Vagina (tissue), 2 donors: ENCODE measurements around the gene DKK2. TPM values are rescaled to one million over a fixed set of nuclear protein-coding genes. Genes with fewer than 3 reads are reported as not detected.

Source experiments
- DNase-seq, 2 donors: peaks; one replicate each; pipeline ENCODE4 v3.0.0-alpha.2; 2017; ENCODE audit errors: extremely low spot score in 2 of 2
- H3K27ac ChIP-seq: fragments of 200-600 bp; sonication (generic); one replicate; pipeline ENCODE4 v1.5.1; 2019
- H3K27me3 ChIP-seq: fragments of 200-600 bp; sonication (generic); one replicate; pipeline ENCODE4 v1.5.1; 2019
- H3K36me3 ChIP-seq, 2 donors: fragments of 200-600 bp; sonication (generic); one replicate each; pipeline ENCODE4 v1.5.1; 2017 to 2019
- H3K4me1 ChIP-seq: fragments of 200-600 bp; sonication (generic); one replicate; pipeline ENCODE4 v1.5.1; 2019
- H3K4me3 ChIP-seq, 2 donors: fragments of 200-600 bp; sonication (generic); 1 replicate in 1 of 2; 2 replicates in 1 of 2; pipeline ENCODE4 v1.5.1; 2016 to 2019
- H3K9me3 ChIP-seq: fragments of 200-600 bp; sonication (generic); one replicate; pipeline ENCODE4 v1.5.1; 2019
- CTCF ChIP-seq, 3 experiments: fragments of 450-650 bp in 2 of 3; fragments of 200-600 bp in 1 of 3; sonication (generic) in 1 of 3; IDR thresholded peaks; one replicate each; pipeline ENCODE4 v1.5.1; 2017 to 2019; ENCODE audit warnings: antibody characterized with exemption in 3 of 3, mild to moderate bottlenecking in 2 of 3, moderate library complexity in 2 of 3
- POLR2A ChIP-seq, 2 donors: fragments of 450-650 bp; IDR thresholded peaks; one replicate each; pipeline ENCODE4 v1.6.1; 2017; ENCODE audit warnings: antibody characterized with exemption in 2 of 2, mild to moderate bottlenecking in 2 of 2, moderate library complexity in 2 of 2
- POLR2AphosphoS5 ChIP-seq, 2 donors: sonication (generic); formaldehyde crosslinking; IDR thresholded peaks; one replicate each; pipeline ENCODE4 v1.9.0; 2017; ENCODE audit warnings: antibody characterized with exemption in 2 of 2, mild to moderate bottlenecking in 2 of 2, low read depth in 1 of 2; ENCODE audit not compliant: insufficient read depth in 1 of 2
- intact Hi-C: fragments of 100-400 bp; cut with DNase I; formaldehyde crosslinking; loops from one replicate; pipeline ENCODE4 v1.15.1; 2023
- total RNA-seq: library from RNA; depleted of rRNA; stranded (reverse); fragments of >200 nt; gene quantifications from one replicate; pipeline ENCODE4 v1.2.3, GENCODE V29; 2016

The DKK2 gene
- total RNA-seq, 1 donor from 2014 or later, result 0.49 TPM

- DNase-seq, result no peak
- H3K36me3 ChIP-seq, result no peaks in the 10 kb centered on the region
- no peaks in the 10 kb centered on the region for H3K9me3 ChIP-seq
- no peak overlapping the region for H3K27ac ChIP-seq
- TF ChIP-seq CTCF (IDR thresholded peaks at IDR 0.05), result no peak
- TF ChIP-seq POLR2A (IDR thresholded peaks at IDR 0.05), result no peak
- TF ChIP-seq POLR2AphosphoS5 (IDR thresholded peaks at IDR 0.05; ENCODE audit: insufficient read depth in 1 of 2, low read depth in 1 of 2), result no peak
- no peaks in the 10 kb centered on the region for H3K27me3 ChIP-seq
- no peak overlapping the region for H3K4me3 ChIP-seq
- H3K4me1 ChIP-seq, result no peaks in the 10 kb centered on the region
- intact Hi-C loops, result no loop called here
Observed at GRCh38 chr4:106907216-106907615, 128.9 kb downstream of the DKK2 start.

GRCh38 chr4:106906728-106907127 is 129.4 kb downstream of the DKK2 start:
- no peak for TF ChIP-seq POLR2A (IDR thresholded peaks at IDR 0.05)
- TF ChIP-seq POLR2AphosphoS5 (IDR thresholded peaks at IDR 0.05; ENCODE audit: insufficient read depth in 1 of 2, low read depth in 1 of 2), result no peak
- no peak for TF ChIP-seq CTCF (IDR thresholded peaks at IDR 0.05)
- Histone ChIP-seq H3K27me3 (no peaks in the 10 kb centered on the region), H3K4me1 (no peaks in the 10 kb centered on the region), H3K9me3 (no peaks in the 10 kb centered on the region), H3K36me3 (no peaks in the 10 kb centered on the region), H3K4me3 (no peak overlapping the region), H3K27ac (no peak overlapping the region)
- intact Hi-C loops, result no loop called here
- DNase-seq, result no peak

GRCh38 chr4:106898621-106899230 is 137.4 kb downstream of the DKK2 start:
- DNase-seq, result no peak

GRCh38 chr4:106893903-106894302 is 142.2 kb downstream of the DKK2 start:
- no peak for TF ChIP-seq POLR2AphosphoS5 (IDR thresholded peaks at IDR 0.05; ENCODE audit: insufficient read depth in 1 of 2, low read depth in 1 of 2)
- TF ChIP-seq POLR2A (IDR thresholded peaks at IDR 0.05), result no peak
- no peak for TF ChIP-seq CTCF (IDR thresholded peaks at IDR 0.05)
- Histone ChIP-seq H3K27ac (no peak overlapping the region), H3K36me3 (no peaks in the 10 kb centered on the region), H3K9me3 (no peaks in the 10 kb centered on the region), H3K27me3 (no peaks in the 10 kb centered on the region), H3K4me3 (no peak overlapping the region), H3K4me1 (peaks cover 13% of the 10 kb centered on the region)
- intact Hi-C loops, result no loop called here
- no peak for DNase-seq

More at GRCh38 chr4:106898621-106899230, 137.4 kb downstream of the DKK2 start:
- no peaks in the 10 kb centered on the region for H3K36me3 ChIP-seq
- H3K27ac ChIP-seq, result no peak overlapping the region
- no peaks in the 10 kb centered on the region for H3K9me3 ChIP-seq
- intact Hi-C loops, result no loop called here
- peaks cover 2% of the 10 kb centered on the region for H3K4me1 ChIP-seq
- TF ChIP-seq POLR2A (IDR thresholded peaks at IDR 0.05), result no peak
- no peak for TF ChIP-seq POLR2AphosphoS5 (IDR thresholded peaks at IDR 0.05; ENCODE audit: insufficient read depth in 1 of 2, low read depth in 1 of 2)
- peak in 2 of 3 experiments; percentile 29 to 43 for TF ChIP-seq CTCF (IDR thresholded peaks at IDR 0.05)
- H3K27me3 ChIP-seq, result no peaks in the 10 kb centered on the region
- no peak overlapping the region for H3K4me3 ChIP-seq

GRCh38 chr4:106893395-106893881 is 142.7 kb downstream of the DKK2 start:
- no peak for DNase-seq
- intact Hi-C loops, result no loop called here
- H3K4me1 ChIP-seq, result peaks cover 13% of the 10 kb centered on the region
- H3K27ac ChIP-seq, result no peak overlapping the region
- H3K4me3 ChIP-seq, result no peak overlapping the region
- H3K36me3 ChIP-seq, result no peaks in the 10 kb centered on the region
- H3K9me3 ChIP-seq, result no peaks in the 10 kb centered on the region
- H3K27me3 ChIP-seq, result no peaks in the 10 kb centered on the region
- TF ChIP-seq CTCF (IDR thresholded peaks at IDR 0.05) (no peak), POLR2AphosphoS5 (IDR thresholded peaks at IDR 0.05; ENCODE audit: insufficient read depth in 1 of 2, low read depth in 1 of 2) (no peak), POLR2A (IDR thresholded peaks at IDR 0.05) (no peak)
